KMS-11 (cell line): ENCODE results near the gene EML5.

Experiments used
- H2AFZ ChIP-seq: fragments of 200-600 bp; sonication (generic); 2 replicates; pipeline ENCODE4 v1.6.1; 2016; ENCODE audit warnings: antibody characterized with exemption, mixed run types, low read depth
- H3K27ac ChIP-seq: fragments of 200-600 bp; sonication (generic); 2 replicates; pipeline ENCODE4 v1.6.1; 2016; ENCODE audit warnings: mild to moderate bottlenecking, mixed run types
- H3K27me3 ChIP-seq: fragments of 200-600 bp; sonication (generic); 2 replicates; pipeline ENCODE4 v1.6.1; 2017; ENCODE audit warnings: mild to moderate bottlenecking, low read depth, mixed run types, moderate library complexity; ENCODE audit not compliant: insufficient read depth
- H3K36me3 ChIP-seq: fragments of 200-600 bp; sonication (generic); 2 replicates; pipeline ENCODE4 v1.6.1; 2017; ENCODE audit warnings: mild to moderate bottlenecking, mixed run types; ENCODE audit not compliant: insufficient read depth
- H3K4me1 ChIP-seq: fragments of 200-600 bp; sonication (generic); 2 replicates; pipeline ENCODE4 v1.6.1; 2016; ENCODE audit warnings: mild to moderate bottlenecking, low read depth, mixed run types; ENCODE audit not compliant: poor library complexity, severe bottlenecking
- H3K4me2 ChIP-seq: fragments of 200-600 bp; sonication (generic); 2 replicates; pipeline ENCODE4 v1.7.0; 2016; ENCODE audit warnings: mild to moderate bottlenecking, mixed run types
- H3K4me3 ChIP-seq: fragments of 200-600 bp; sonication (generic); IDR thresholded peaks from 2 replicates; pipeline ENCODE4 v1.6.1; 2017; ENCODE audit warnings: low read depth, low read length, mixed read lengths; ENCODE audit not compliant: insufficient read depth
- H3K79me2 ChIP-seq: fragments of 200-600 bp; sonication (generic); 2 replicates; pipeline ENCODE4 v1.6.1; 2016; ENCODE audit warnings: low read depth, mixed run types; ENCODE audit not compliant: insufficient read depth
- H3K9ac ChIP-seq: fragments of 200-600 bp; sonication (generic); 2 replicates; pipeline ENCODE4 v1.6.1; 2016; ENCODE audit warnings: mild to moderate bottlenecking, mixed run types
- H4K20me1 ChIP-seq: fragments of 200-600 bp; sonication (generic); 2 replicates; pipeline ENCODE4 v1.6.1; 2016; ENCODE audit warnings: mild to moderate bottlenecking, mixed run types; ENCODE audit not compliant: insufficient read depth
- CTCF ChIP-seq: fragments of 200-600 bp; sonication (generic); conservative IDR thresholded peaks from 2 replicates; pipeline ENCODE4 v1.6.1; 2017; ENCODE audit warnings: low read depth, mild to moderate bottlenecking, antibody characterized with exemption, low read length, moderate library complexity, mixed read lengths

Gene EML5

GRCh38 chr14:88597038-88597437 lies 195.7 kb downstream of the EML5 start:
- no peaks in the 10 kb centered on the region for H3K27me3 ChIP-seq
- no peaks in the 10 kb centered on the region for H3K36me3 ChIP-seq
- H2AFZ ChIP-seq: no peak overlapping the region
- no peak for TF ChIP-seq CTCF
- H3K9ac ChIP-seq: no peak overlapping the region
- no peak overlapping the region for H3K27ac ChIP-seq
- H4K20me1 ChIP-seq: no peaks in the 10 kb centered on the region
- H3K4me3 ChIP-seq: no peak overlapping the region
- H3K4me1 ChIP-seq: no peaks in the 10 kb centered on the region
- no peaks in the 10 kb centered on the region for H3K79me2 ChIP-seq
- no peak overlapping the region for H3K4me2 ChIP-seq

- TF ChIP-seq CTCF: no peak
- no peak overlapping the region for H3K4me3 ChIP-seq
- H4K20me1 ChIP-seq: no peaks in the 10 kb centered on the region
- no peaks in the 10 kb centered on the region for H3K79me2 ChIP-seq
- H3K36me3 ChIP-seq: no peaks in the 10 kb centered on the region
- H3K4me1 ChIP-seq: no peaks in the 10 kb centered on the region
- H3K9ac ChIP-seq: no peak overlapping the region
- H3K4me2 ChIP-seq: no peak overlapping the region
- H3K27ac ChIP-seq: no peak overlapping the region
- H2AFZ ChIP-seq: no peak overlapping the region
- H3K27me3 ChIP-seq: no peaks in the 10 kb centered on the region
Measured at GRCh38 chr14:88592031-88592430, 200.7 kb downstream of the EML5 start.

GRCh38 chr14:88590173-88590572 lies 202.6 kb downstream of the EML5 start:
- TF ChIP-seq CTCF: no peak

GRCh38 chr14:88588081-88588480 lies 204.7 kb downstream of the EML5 start:
- TF ChIP-seq CTCF: no peak
- no peak overlapping the region for H3K9ac ChIP-seq
- no peak overlapping the region for H3K4me3 ChIP-seq
- no peaks in the 10 kb centered on the region for H3K79me2 ChIP-seq
- H3K4me2 ChIP-seq: no peak overlapping the region
- H2AFZ ChIP-seq: no peak overlapping the region
- H3K36me3 ChIP-seq: no peaks in the 10 kb centered on the region
- no peaks in the 10 kb centered on the region for H3K4me1 ChIP-seq
- no peaks in the 10 kb centered on the region for H4K20me1 ChIP-seq
- H3K27ac ChIP-seq: no peak overlapping the region
- H3K27me3 ChIP-seq: no peaks in the 10 kb centered on the region

More at GRCh38 chr14:88590173-88590572, 202.6 kb downstream of the EML5 start:
- no peak overlapping the region for H3K27ac ChIP-seq
- no peak overlapping the region for H3K9ac ChIP-seq
- no peaks in the 10 kb centered on the region for H4K20me1 ChIP-seq
- H3K4me2 ChIP-seq: no peak overlapping the region
- H3K36me3 ChIP-seq: no peaks in the 10 kb centered on the region
- no peak overlapping the region for H2AFZ ChIP-seq
- H3K27me3 ChIP-seq: no peaks in the 10 kb centered on the region
- no peaks in the 10 kb centered on the region for H3K79me2 ChIP-seq
- no peak overlapping the region for H3K4me3 ChIP-seq
- no peaks in the 10 kb centered on the region for H3K4me1 ChIP-seq
